ENCODE measurements around the gene DCAF8L1.

The DCAF8L1 gene

GRCh38 chrX:27933361-27933760, 47.9 kb downstream of the DCAF8L1 start:
- DNase-seq (ENCODE audit: low read depth): no peak
- H3K4me3 ChIP-seq (ENCODE audit: low read depth, low read length): no peak overlapping the region

More at GRCh38 chrX:27933361-27933760, 47.9 kb downstream of the DCAF8L1 start:
- TF ChIP-seq POLR2A (IDR thresholded peaks at IDR 0.05; ENCODE audit: extremely low read depth, insufficient read length) (no peak), CTCF (IDR thresholded peaks at IDR 0.05; ENCODE audit: low read depth, low read length) (no peak), MYC (IDR thresholded peaks at IDR 0.05; ENCODE audit: low read depth, low read length) (no peak), MAX (IDR thresholded peaks at IDR 0.05; ENCODE audit: low read depth, low read length) (no peak)
